Right lobe of liver (tissue), 6 donors: ENCODE results near the gene XPO4. TPM values are rescaled to one million over a fixed set of nuclear protein-coding genes. Genes with fewer than 3 reads are reported as not detected.
A peak's percentile ranks its signal among the peaks of the same experiment; 100 is the strongest.

Experiments used
- ATAC-seq, 4 donors: fragments of 200-7000 bp; cut with Tn5 transposase; one replicate each; pipeline ENCODE4 v1.9.1; 2020; ENCODE audit warnings: mild to moderate bottlenecking in 4 of 4, moderate library complexity in 4 of 4
- DNase-seq, 3 donors: peaks; one replicate each; pipeline ENCODE4 v3.0.0-alpha.2; 2020
- H3K27ac ChIP-seq, 3 donors: fragments of 200-600 bp; one replicate each; pipeline ENCODE4 v1.8.0; 2022
- H3K27me3 ChIP-seq, 2 donors: fragments of 200-600 bp; one replicate each; pipeline ENCODE4 v1.8.0; 2022
- H3K36me3 ChIP-seq, 4 donors: fragments of 200-600 bp; sonication (generic) in 1 of 4; one replicate each; pipeline versions ENCODE4 v1.5.1 to v1.8.0; 2017 to 2022; ENCODE audit warnings: control low read depth in 1 of 4
- H3K4me1 ChIP-seq, 4 donors: fragments of 200-600 bp; sonication (generic) in 1 of 4; one replicate each; pipeline versions ENCODE4 v1.5.1 to v1.8.0; 2017 to 2022; ENCODE audit warnings: control low read depth in 1 of 4
- H3K4me3 ChIP-seq, 3 donors: fragments of 200-600 bp; one replicate each; pipeline ENCODE4 v1.8.0; 2022
- H3K9me3 ChIP-seq, 4 donors: fragments of 200-600 bp; sonication (generic) in 1 of 4; one replicate each; pipeline versions ENCODE4 v1.5.1 to v1.8.0; 2017 to 2022; ENCODE audit warnings: control low read depth in 1 of 4
- CTCF ChIP-seq, 4 donors: fragments of 200-600 bp in 3 of 4; fragments of 450-650 bp in 1 of 4; IDR thresholded peaks; one replicate each; pipeline versions ENCODE4 v1.5.1 to v1.8.0; 2016 to 2022; ENCODE audit warnings: antibody characterized with exemption in 4 of 4, mild to moderate bottlenecking in 2 of 4
- POLR2A ChIP-seq: fragments of 450-650 bp; IDR thresholded peaks from one replicate; pipeline ENCODE4 v1.6.1; 2017; ENCODE audit warnings: antibody characterized with exemption, mild to moderate bottlenecking
- WGBS: methylation state at CpG from one replicate; pipeline ENCODE4 v1.1.6; 2018; ENCODE audit warnings: low coverage, low lambda C conversion rate; ENCODE audit not compliant: insufficient coverage; ENCODE audit errors: missing lambda C conversion rate; 5-methylcytosine and 5-hydroxymethylcytosine counted together
- intact Hi-C, 2 donors: fragments of 100-400 bp; cut with DNase I; formaldehyde crosslinking; loops; one replicate each; pipeline versions ENCODE4 v1.11.2 to v1.14.1; 2022
- total RNA-seq, 6 experiments: library from RNA; depleted of rRNA in 2 of 6; stranded (reverse); fragments of >200 nt in 2 of 6; fragmentation: NEBNext Ultra II Directional in 3 of 6; extraction: Animal tissue kit (Norgen Biotek cat#: 25700) in 3 of 6; gene quantifications; one replicate each; pipeline versions ENCODE4 v1.1.0 to v1.2.4, GENCODE V29; 2016 to 2023
- donor health status: DM: no; HTN: yes; CAD: no.
- donor health status: DM: no; HTN: no; CAD: no.
- donor health status: DM: no; HTN: no; CAD: no.
- donor health status: DM: no; HTN: yes; CAD: no.
- donor health status: DM: no; HTN: yes; CAD: no.

Gene XPO4
- total RNA-seq, 6 experiments from 2014 or later: 4.4 to 9.9 (median 7.2) TPM

DNA sequence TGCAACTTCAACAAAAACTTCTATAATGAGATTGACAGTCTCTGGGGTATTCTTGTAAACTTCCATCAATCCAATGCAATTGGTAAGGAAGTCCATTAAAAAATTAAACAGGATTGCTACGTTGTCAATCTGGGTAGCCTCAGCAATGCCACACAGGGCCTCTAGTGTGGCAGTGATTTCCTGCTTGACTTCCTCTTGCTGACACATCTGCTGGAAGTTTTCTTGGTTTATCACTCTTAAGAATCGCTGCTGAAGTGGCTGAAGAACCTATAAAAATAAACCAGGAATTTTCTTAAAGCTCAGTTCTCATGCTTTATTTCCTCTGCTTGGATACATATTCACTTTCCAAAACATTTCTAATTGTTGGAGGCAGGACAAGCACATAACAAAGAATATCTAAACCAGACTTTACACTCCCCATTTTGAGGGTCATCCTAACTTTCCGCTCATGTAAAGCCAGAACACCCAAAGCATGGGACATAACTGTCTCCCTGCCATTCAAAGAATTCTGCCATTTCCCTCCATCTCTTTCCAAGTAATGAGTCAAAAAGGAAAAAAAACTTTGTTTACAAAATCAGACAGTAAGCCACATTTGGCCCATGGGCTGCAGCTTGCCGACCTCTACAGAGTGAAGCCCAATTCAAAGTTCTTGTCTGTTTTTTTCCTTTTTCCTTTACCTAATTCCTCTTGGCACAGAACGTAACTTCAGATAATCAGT, 105.6 kb downstream of the XPO4 start:
- Histone ChIP-seq H3K27ac (no peak overlapping the region), H3K27me3 (no peaks in the 10 kb centered on the region), H3K9me3 (no peaks in the 10 kb centered on the region), H3K4me1 (no peaks in the 10 kb centered on the region), H3K36me3 (peaks cover 0 to 25% (median 2%) of the 10 kb centered on the region in 4 donors), H3K4me3 (no peak overlapping the region)
- DNase-seq (no peak), ATAC-seq (no peak)
- intact Hi-C loops: no loop called here
- 58% methylated on average over 5 of the region's 5 CpGs for WGBS
- TF ChIP-seq POLR2A (no peak), CTCF (IDR thresholded peaks at IDR 0.05) (no peak)

GRCh38 chr13:20789665-20790064, 112.9 kb downstream of the XPO4 start:
- no peaks in the 10 kb centered on the region for H3K27me3 ChIP-seq
- intact Hi-C loops: no loop called here
- H3K9me3 ChIP-seq: no peaks in the 10 kb centered on the region
- no peak overlapping the region for H3K27ac ChIP-seq
- H3K36me3 ChIP-seq: peaks cover 0 to 6% (median 2%) of the 10 kb centered on the region in 4 donors
- DNase-seq (no peak), ATAC-seq (no peak)
- H3K4me1 ChIP-seq: no peaks in the 10 kb centered on the region
- TF ChIP-seq CTCF (IDR thresholded peaks at IDR 0.05): no peak
- TF ChIP-seq POLR2A: no peak
- H3K4me3 ChIP-seq: no peak overlapping the region
- WGBS: 97% methylated on average over 4 of the region's 7 CpGs

GRCh38 chr13:20788312-20788711, 114.2 kb downstream of the XPO4 start:
- intact Hi-C loops: no loop called here
- H3K27ac ChIP-seq: no peak overlapping the region
- 88% methylated on average over 1 of the region's 1 CpG for WGBS
- no peaks in the 10 kb centered on the region for H3K9me3 ChIP-seq
- peaks cover 0 to 6% (median 0%) of the 10 kb centered on the region in 4 donors for H3K36me3 ChIP-seq
- H3K4me1 ChIP-seq: no peaks in the 10 kb centered on the region
- TF ChIP-seq POLR2A (no peak), CTCF (IDR thresholded peaks at IDR 0.05) (no peak)
- ATAC-seq (no peak), DNase-seq (no peak)
- H3K4me3 ChIP-seq: no peak overlapping the region
- no peaks in the 10 kb centered on the region for H3K27me3 ChIP-seq

- Histone ChIP-seq H3K27ac (no peak overlapping the region), H3K36me3 (peaks cover 0 to 6% (median 0%) of the 10 kb centered on the region in 4 donors), H3K9me3 (no peaks in the 10 kb centered on the region), H3K27me3 (no peaks in the 10 kb centered on the region), H3K4me3 (no peak overlapping the region), H3K4me1 (no peaks in the 10 kb centered on the region)
- TF ChIP-seq POLR2A: no peak
- no peak for TF ChIP-seq CTCF (IDR thresholded peaks at IDR 0.05)
- DNase-seq (peak in 1 of 3 donors; percentile 47), ATAC-seq (peak in 1 of 4 donors; percentile 28)
- intact Hi-C loops: no loop called here
- WGBS: 60% methylated on average over 5 of the region's 5 CpGs
Measured at GRCh38 chr13:20787180-20787579, 115.4 kb downstream of the XPO4 start.
